MM.1S (cell line): ENCODE data around the gene SYT17.
A peak's percentile ranks its signal among the peaks of the same experiment; 100 is the strongest.

Source experiments
- CTCF ChIP-seq: fragments of 300-600 bp; sonication (generic); IDR thresholded peaks from 2 replicates; pipeline ENCODE4 v1.5.1; 2016; ENCODE audit warnings: antibody characterized with exemption, low read length, mixed read lengths
- EZH2 ChIP-seq: fragments of 300-600 bp; sonication (generic); optimal IDR thresholded peaks from 2 replicates; pipeline ENCODE3; 2017; ENCODE audit warnings: low read depth, mild to moderate bottlenecking, antibody characterized with exemption, low read length, mixed read lengths
- EZH2phosphoT487 ChIP-seq: fragments of 300-600 bp; sonication (generic); IDR thresholded peaks from 2 replicates; pipeline ENCODE4 v1.6.1; 2018; ENCODE audit warnings: antibody characterized with exemption, low read length

GRCh38 chr16:19167710-19168370 lies at the start of gene SYT17:
- TF ChIP-seq CTCF, result peak; percentile 58
- TF ChIP-seq EZH2, result no peak
- TF ChIP-seq EZH2phosphoT487, result no peak
